K562 (cell line): ENCODE results near the gene SCYL3. TPM values are rescaled to one million over a fixed set of nuclear protein-coding genes. Genes with fewer than 3 reads are reported as not detected.
A peak's percentile ranks its signal among the peaks of the same experiment; 100 is the strongest.

ENCODE experiments used
- C11orf30 ChIP-seq: fragments of 450-650 bp; IDR thresholded peaks from 2 replicates; pipeline ENCODE4 v1.6.1; 2016; ENCODE audit warnings: low read depth, mild to moderate bottlenecking
- CREBBP ChIP-seq: IDR thresholded peaks from one replicate; pipeline ENCODE4 v1.6.1; 2012; ENCODE audit warnings: low read depth, mild to moderate bottlenecking, control low read depth, inconsistent platforms, low read length
- FOXJ2 ChIP-seq: fragments of 200-800 bp; sonication (Bioruptor generic); IDR thresholded peaks from 2 replicates; pipeline ENCODE4 v1.6.1; 2016; ENCODE audit warnings: missing genetic modification characterization, missing compliant biosample characterization
- HINFP ChIP-seq: fragments of 450-650 bp; conservative IDR thresholded peaks from 2 replicates; pipeline ENCODE4 v1.6.1; 2016; ENCODE audit warnings: missing genetic modification characterization, low read depth, mild to moderate bottlenecking, control low read depth, missing compliant biosample characterization
- MEIS2 ChIP-seq: fragments of 450-650 bp; IDR thresholded peaks from 2 replicates; pipeline ENCODE4 v1.6.1; 2014; ENCODE audit warnings: mild to moderate bottlenecking; ENCODE audit not compliant: partially characterized antibody
- MTA2 ChIP-seq: fragments of 450-650 bp; IDR thresholded peaks from 2 replicates; pipeline ENCODE4 v1.6.1; 2016; ENCODE audit warnings: low read depth
- NKRF ChIP-seq: fragments of 450-650 bp; IDR thresholded peaks from 2 replicates; pipeline ENCODE4 v1.6.1; 2016; ENCODE audit warnings: borderline replicate concordance
- NR2F6 ChIP-seq: fragments of 450-650 bp; formaldehyde crosslinking; IDR thresholded peaks from 2 replicates; pipeline ENCODE4 v1.4.0; 2020; ENCODE audit warnings: mild to moderate bottlenecking
- PTBP1 ChIP-seq: fragments of 200-400 bp; formaldehyde crosslinking; IDR thresholded peaks from 2 replicates; pipeline ENCODE4 v1.6.1; 2017; ENCODE audit warnings: low read depth, low read length
- RBM34 ChIP-seq: fragments of 200-400 bp; formaldehyde crosslinking; IDR thresholded peaks from 2 replicates; pipeline ENCODE4 v1.6.1; 2018; ENCODE audit warnings: low read length, borderline replicate concordance; ENCODE audit not compliant: insufficient read depth
- SP1 ChIP-seq: sonication (generic); formaldehyde crosslinking; IDR thresholded peaks from 2 replicates; pipeline ENCODE4 v1.8.1; 2022; ENCODE audit warnings: mild to moderate bottlenecking, missing genetic modification reagents
- TCF15 ChIP-seq: fragments of 250-450 bp; sonication (Bioruptor Pico); IDR thresholded peaks from 2 replicates; pipeline ENCODE4 v1.8.0; 2022; ENCODE audit warnings: moderate library complexity, mild to moderate bottlenecking, inconsistent platforms
- ZC3H8 ChIP-seq: fragments of 450-650 bp; IDR thresholded peaks from 2 replicates; pipeline ENCODE4 v1.6.1; 2017
- ZNF280B ChIP-seq: fragments of 250-450 bp; sonication (Bioruptor Pico); IDR thresholded peaks from 2 replicates; pipeline ENCODE4 v1.5.1; 2021; ENCODE audit warnings: mild to moderate bottlenecking
- ZNF398 ChIP-seq: fragments of 250-450 bp; sonication (Bioruptor Pico); IDR thresholded peaks from 2 replicates; pipeline ENCODE4 v1.8.0; 2021; ENCODE audit warnings: moderate library complexity, mild to moderate bottlenecking, inconsistent platforms
- ZSCAN29 ChIP-seq: fragments of 450-650 bp; IDR thresholded peaks from 2 replicates; pipeline ENCODE4 v1.6.1; 2017
- polyA plus RNA-seq, 8 experiments: library from polyadenylated mRNA; depleted of rRNA in 4 of 8; stranded (reverse) in 5 of 8; unstranded in 3 of 8; fragments of >200 nt; fragmentation: Nextera tagmentation in 2 of 8; fragmentation: Illumina TruSeq in 1 of 8; extraction: Ambion mirVana in 2 of 8; extraction: Trizol in 1 of 8; gene quantifications; 2 replicates each; pipeline versions ENCODE4 v1.2.1 to v1.2.3, GENCODE V29; 2011 to 2014; ENCODE audit warnings: inconsistent platforms in 1 of 8, missing spikeins in 1 of 8
- total RNA-seq, 7 experiments: library from RNA; depleted of rRNA in 6 of 7; stranded (reverse); fragments of >200 nt in 6 of 7; fragmentation: Illumina TruSeq in 2 of 7; extraction: Trizol in 2 of 7; gene quantifications; 2 replicates each; pipeline versions ENCODE4 v1.2.1 to v1.2.3, GENCODE V29; 2011 to 2021; ENCODE audit warnings: low replicate concordance in 1 of 7

SCYL3 gene
- total and polyA plus RNA-seq, 9 of the 15 experiments (the other 6 are each of a cell fraction or from before 2014, with no cell fraction given): 3.6 to 11.4 (median 7.1) TPM

GRCh38 chr1:169821500-169821899 is 72.2 kb downstream of the SCYL3 start (continued):
- TF ChIP-seq ZNF280B (CRISPR knock-in tag) (no peak), ZC3H8 (no peak), SP1 (no peak), MTA2 (no peak), TCF15 (CRISPR knock-in tag) (no peak), ZSCAN29 (no peak), NR2F6 (CRISPR knock-in tag) (no peak), PTBP1 (no peak), MEIS2 (no peak), RBM34 (no peak), FOXJ2 (tag) (no peak), HINFP (tag) (no peak), CREBBP (no peak), NKRF (no peak), C11orf30 (peak; percentile 48; the same call in 1 of the 2 replicates), ZNF398 (CRISPR knock-in tag) (no peak)
